ENCODE measurements around the gene ARHGAP10.
A peak's percentile ranks its signal among the peaks of the same experiment; 100 is the strongest.
"Not testable (repeated sequence)": the region's sequence is repeated elsewhere in the genome, so short reads cannot be mapped to it uniquely, and the experiment has no call there.

The ARHGAP10 gene

GRCh38 chr4:147793569-147794313 is 61.9 kb downstream of the ARHGAP10 start:
- DNase-seq (ENCODE audit: low read depth in 2 of 2): no peak

- DNase-seq (ENCODE audit: low read depth in 2 of 2): no peak
These were observed 62.4 kb downstream of the ARHGAP10 start for GRCh38 chr4:147794314-147794680.

- no peak for DNase-seq (ENCODE audit: low read depth in 2 of 2)
These were observed 63.0 kb downstream of the ARHGAP10 start for GRCh38 chr4:147794787-147795413.

DNA sequence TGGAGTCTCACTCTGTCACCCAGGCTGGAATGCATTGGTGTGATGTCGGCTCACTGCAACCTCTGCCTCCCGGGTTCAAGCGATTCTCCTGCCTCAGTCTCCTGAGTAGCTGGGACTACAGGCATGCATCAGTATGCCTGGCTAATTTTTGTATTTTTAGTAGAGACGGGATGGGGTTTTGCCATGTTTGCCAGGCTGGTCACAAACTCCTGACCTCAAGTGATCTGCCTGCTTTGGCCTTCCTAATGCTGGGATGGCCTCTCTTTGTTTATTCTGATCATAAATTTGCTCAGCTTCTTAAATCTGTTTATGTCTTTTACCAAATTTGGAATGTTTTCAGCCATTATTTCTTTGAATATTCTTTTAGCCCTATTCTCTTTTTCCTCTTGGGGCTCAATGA is 67.2 kb downstream of the ARHGAP10 start:
- DNase-seq (ENCODE audit: low read depth in 2 of 2): not testable (repeated sequence)

GRCh38 chr4:147799986-147800555 is 68.2 kb downstream of the ARHGAP10 start:
- DNase-seq (ENCODE audit: low read depth in 2 of 2): peak; percentile 24 to 46

GRCh38 chr4:147801820-147802219 is 69.9 kb downstream of the ARHGAP10 start:
- DNase-seq (ENCODE audit: low read depth in 2 of 2): no peak

- no peak for DNase-seq (ENCODE audit: low read depth in 2 of 2)
These were observed 70.5 kb downstream of the ARHGAP10 start for GRCh38 chr4:147802346-147802745.

DNA sequence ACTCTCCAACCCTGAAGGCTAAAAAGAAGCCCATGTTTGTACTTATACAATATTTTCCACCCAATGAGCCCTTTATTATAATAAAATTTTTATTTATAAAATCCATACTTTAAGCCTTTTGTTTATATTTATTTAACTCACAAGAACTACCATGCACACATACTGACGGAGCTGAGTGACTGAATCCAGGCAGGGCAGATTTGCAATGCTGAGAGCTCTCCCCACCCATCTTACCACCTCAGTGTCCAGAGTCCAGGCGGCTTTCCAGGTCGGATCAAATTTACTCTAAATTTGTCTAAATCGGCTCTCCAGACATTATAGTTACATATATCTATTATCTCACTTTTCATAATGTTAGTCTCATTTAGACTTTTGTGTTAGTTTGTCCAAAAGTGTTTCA is 74.1 kb downstream of the ARHGAP10 start:
- no peak for DNase-seq (ENCODE audit: low read depth in 2 of 2)

DNA sequence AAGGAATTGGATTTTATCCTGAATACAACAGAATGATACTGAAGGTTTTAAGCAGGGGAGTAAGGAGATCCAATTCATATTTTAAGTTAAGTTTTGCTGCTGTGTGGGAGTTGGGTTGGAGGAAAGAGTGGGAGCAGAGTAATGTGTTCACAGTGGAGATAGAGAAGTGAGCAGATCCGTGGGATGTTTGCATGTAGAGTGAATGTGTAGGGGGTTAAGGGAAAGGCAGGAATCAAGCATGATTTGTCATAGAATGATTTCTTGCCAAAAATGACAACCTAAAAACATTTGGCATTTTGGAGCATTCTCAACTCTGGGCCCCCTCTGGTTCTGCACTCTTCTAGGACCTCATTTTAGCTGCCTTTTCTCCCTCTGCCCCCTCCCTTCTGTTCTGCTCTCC is 76.6 kb downstream of the ARHGAP10 start:
- no peak for DNase-seq (ENCODE audit: low read depth in 2 of 2)

DNA sequence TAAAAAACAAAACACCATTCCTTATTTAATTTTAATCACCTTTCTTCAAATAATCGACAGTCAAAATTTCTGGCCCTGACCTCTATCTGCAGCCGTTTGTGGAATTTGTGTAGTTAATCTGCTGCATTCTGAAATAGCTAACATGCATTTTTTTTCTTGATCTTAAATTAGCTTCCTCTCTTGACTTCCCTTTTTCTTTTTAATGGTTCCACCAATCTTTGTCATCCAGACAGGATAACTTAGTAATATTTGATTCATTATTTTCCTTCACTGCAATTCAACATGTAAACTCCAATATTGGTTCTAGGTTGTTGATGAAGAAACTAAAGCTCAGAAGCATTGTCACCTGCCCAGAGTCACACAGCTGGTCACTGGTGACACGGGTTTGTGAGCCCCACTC is 77.3 kb downstream of the ARHGAP10 start:
- no peak for DNase-seq (ENCODE audit: low read depth in 2 of 2)

DNA sequence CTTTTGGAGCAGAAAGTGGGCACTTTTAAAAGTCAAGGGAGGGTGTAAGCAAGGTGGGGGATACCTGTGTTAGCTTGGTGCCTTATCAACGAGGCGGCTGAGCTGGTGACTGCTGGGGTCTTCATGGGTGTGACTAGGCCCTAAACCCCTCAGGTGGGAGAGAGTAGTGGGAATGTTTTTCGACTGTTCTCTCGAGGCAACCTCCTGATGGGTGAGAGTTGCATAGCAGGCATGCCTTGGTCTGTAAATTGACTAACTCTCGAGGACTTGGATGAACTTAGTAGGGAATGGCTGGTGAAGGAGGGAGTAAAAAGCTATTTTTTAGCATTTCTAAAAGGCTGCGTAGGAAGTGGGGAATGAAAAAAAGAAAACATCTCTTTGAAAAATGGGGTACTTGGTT is 80.0 kb downstream of the ARHGAP10 start:
- DNase-seq (ENCODE audit: low read depth in 2 of 2): no peak

- DNase-seq (ENCODE audit: low read depth in 2 of 2): no peak
These were observed 81.4 kb downstream of the ARHGAP10 start for GRCh38 chr4:147813109-147813773.

DNA sequence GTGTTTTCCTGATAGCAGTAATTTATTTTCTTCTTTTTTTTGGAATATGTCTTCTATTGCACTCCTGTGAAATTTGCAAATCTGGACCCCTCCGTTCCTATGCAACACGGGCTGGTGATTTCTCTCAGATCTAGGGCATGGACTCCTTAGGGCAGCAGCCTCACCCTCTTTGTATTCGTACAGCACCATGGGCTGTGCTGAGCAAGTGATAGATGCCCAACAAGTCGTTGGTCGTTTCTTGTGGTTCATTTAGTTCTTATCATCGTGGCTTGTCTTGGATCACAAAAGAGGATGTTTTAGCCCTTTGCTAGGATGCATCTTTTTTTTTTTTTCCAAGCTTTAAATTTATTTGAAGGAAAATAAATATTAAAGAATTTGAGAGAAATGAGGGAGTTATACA is 82.1 kb downstream of the ARHGAP10 start:
- no peak for DNase-seq (ENCODE audit: low read depth in 2 of 2)

DNA sequence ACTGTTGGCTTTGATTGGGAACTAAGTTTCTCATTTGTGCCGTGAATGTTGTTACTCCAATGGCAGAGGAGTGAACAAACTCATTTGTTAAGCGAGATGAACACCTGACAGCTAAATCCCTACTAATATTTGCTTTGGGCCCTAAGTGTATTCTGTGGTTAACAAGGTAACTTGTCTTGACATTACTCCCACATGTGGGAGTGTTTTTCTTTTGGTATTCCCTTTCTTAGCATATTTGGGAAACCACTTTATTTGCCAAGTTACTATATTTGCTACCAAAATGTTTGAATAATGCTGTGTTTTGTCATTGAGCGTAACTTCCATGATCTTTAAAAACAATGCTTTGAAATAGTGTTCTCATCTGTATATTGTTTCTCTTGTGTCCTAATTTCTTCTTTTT is 82.5 kb downstream of the ARHGAP10 start:
- no peak for DNase-seq (ENCODE audit: low read depth in 2 of 2)

DNA sequence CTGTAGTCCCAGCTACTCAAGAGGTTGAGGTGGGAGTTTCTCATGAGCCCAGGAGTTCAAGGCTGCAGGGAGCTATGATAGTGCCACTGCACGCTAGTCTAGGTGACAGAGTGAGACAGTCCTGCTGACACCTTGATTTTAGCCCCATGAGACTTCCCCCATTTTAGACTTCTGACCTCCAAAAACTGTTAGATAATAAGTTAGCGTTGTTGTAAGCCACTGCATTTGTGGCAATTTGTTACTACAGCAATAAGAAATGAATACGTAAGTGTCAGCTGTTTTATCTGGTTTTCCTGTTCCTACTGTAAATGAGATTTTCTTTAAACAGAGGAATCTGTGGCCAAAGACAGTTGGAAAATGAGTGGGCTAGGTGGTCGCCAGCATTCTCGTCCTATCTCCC is 83.9 kb downstream of the ARHGAP10 start:
- DNase-seq (ENCODE audit: low read depth in 2 of 2): no peak

DNA sequence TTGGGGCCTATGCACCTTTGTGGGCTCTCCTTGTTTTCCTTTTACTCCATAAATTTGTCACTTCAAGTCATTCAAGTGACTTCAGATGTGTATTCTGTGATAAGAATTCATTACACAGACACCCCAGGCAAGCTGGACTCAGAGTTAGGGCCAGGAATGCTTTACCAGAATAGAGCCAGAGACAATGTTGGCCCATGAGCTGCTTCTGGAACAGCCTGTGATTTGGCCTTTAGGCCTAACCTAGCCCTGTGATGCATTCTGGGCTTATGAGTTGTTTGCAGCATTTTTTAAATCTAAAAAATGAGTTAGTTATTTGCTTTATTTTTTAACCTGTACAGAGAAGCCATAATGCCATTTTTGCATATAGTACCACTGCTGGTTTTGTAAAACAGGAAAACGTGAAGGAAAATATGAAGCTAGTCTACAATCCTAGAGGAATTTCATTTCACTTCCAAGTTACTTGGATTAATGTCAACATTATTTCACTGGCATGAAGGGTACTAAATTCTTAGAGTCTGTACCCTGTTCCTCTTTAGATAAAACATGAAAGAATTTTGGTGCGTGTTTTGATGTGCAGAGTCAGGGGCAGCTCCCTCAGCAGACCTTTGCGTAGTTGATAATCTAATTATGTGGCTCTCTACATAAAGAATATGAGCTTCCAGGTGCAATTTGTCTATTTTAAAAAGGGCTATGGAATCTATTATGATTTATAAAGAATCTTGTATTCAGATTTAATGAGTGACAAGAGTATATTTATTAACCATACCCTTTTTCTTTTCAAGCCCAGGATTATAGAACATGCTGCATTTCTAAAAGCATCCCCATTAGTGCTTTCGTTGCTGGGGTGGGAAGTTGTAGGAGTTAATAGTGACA is 84.7 kb downstream of the ARHGAP10 start:
- DNase-seq (ENCODE audit: low read depth in 2 of 2): no peak

DNA sequence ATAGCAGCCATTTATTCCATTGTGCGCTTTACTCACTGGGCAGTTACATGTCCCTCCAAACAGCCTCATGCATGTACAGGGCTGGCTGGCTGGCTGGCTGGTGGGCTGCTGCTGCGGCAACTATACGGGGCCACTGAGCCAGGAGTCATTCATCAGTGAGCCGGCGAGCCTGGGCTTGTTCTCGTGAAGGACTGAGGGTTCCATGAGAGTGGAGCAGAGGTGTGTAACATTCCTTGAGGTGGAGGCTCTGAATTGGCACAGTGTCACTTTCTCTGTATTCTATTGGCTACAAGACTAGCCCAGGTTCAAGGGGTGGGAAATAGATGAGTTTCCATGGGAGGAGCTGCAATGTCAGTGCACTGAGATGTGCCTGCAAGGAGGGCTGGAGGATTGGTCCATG is 89.1 kb downstream of the ARHGAP10 start:
- no peak for DNase-seq (ENCODE audit: low read depth in 2 of 2)

DNA sequence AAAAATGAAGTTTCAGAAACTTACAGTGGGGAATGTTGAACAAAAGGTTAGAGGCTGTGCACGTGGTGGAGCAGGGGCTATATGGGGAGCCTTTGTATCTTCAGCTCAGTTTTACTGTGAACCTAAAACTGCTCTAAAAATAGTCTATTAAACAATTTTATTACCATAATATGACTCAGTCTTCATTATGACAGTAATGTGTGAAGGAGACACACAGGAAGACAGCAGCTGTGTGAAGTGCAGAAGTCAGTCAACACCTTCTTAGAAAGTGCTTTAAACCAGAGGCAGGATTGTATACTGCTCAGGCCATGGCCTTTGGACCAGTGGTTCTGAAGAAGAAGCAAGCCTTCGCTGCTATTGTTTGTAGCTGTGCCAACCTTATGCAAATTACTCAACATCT is 89.7 kb downstream of the ARHGAP10 start:
- DNase-seq (ENCODE audit: low read depth in 2 of 2): no peak

DNA sequence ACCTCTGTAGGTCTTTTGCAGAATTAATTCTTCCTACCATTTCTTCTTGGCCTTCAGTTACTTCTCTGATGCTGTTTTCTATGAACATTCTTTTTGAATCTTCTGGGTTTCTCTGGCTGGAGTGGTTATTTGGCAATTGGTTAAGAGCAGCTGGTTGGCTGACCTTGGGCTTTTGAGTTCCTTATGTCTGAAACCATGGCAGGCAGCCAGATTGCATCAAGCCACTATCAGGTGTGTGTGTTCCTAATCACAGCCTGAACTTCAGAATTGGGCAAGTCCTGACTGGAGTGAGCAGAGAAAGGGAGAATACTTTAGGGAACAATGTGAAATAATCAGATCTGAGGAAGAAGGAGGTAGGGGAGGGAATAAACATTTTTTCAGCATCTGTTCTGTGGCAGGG is 90.2 kb downstream of the ARHGAP10 start:
- no peak for DNase-seq (ENCODE audit: low read depth in 2 of 2)

DNA sequence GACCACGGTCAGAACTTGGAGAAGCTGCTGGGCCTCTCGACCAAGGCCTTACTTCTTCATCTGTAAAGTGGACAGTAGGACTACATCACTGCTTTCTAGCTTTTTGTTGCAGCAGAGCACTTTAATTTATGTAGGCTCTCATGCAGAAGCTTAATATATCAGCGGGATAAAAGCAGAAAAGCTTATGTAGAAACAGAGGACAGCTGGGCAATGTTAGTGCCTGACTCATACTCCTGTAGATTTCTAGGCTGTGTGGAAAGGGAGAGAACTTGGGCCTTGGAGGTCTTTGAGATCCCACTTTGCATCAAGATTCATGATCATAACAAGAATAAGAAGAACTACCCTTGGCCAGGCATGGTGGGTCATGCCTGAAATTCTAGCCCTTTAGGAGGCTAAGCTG is 91.2 kb downstream of the ARHGAP10 start:
- no peak for DNase-seq (ENCODE audit: low read depth in 2 of 2)

DNA sequence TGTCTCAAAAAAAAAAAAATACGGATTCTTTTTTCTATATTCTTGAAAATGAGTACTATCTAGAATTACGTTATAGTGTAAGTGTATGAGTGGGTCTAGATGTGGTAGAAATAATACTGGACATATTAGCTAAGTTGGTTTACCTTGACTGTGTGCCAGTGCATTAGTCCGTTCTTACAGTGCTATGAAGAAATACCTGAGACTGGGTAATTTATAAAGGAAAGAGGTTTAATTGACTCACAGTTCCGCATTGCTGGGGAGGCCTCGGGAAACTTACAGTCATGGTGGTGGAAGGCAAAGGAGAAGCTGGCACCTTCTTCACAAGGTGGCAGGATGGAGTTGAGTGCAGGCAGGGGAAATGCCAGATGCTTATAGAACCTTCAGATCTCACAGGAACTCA is 92.4 kb downstream of the ARHGAP10 start:
- no peak for DNase-seq (ENCODE audit: low read depth in 2 of 2)

DNA sequence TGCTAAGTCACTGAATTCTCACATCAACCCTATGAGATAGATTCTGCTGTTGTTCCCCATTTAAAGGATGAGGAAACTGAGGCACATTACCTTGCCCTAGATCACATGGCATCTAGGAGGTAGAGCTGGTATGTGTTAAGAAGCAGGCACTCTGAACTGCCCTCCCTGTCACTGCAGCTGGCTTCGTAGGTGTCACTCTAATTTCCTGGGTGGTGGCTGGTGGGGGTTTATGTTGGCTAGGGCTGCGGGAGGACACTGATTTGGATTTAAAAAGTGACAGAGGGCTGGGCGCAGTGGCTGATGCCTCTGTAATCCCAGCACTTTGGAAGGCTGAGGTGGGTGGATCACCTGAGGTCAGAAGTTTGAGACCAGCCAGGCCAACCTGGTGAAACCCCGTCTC is 93.0 kb downstream of the ARHGAP10 start:
- DNase-seq (ENCODE audit: low read depth in 2 of 2): no peak
